Gastroesophageal sphincter (tissue), 3 donors: ENCODE measurements around the gene GNAQ.

ENCODE experiments used
- CTCF ChIP-seq, 4 experiments: fragments of 200-600 bp in 2 of 4; fragments of 450-650 bp in 2 of 4; sonication (generic) in 1 of 4; IDR thresholded peaks; one replicate each; pipeline ENCODE4 v1.5.1; 2017 to 2019; ENCODE audit warnings: antibody characterized with exemption in 4 of 4, mild to moderate bottlenecking in 2 of 4, moderate library complexity in 2 of 4
- EP300 ChIP-seq: sonication (generic); formaldehyde crosslinking; IDR thresholded peaks from one replicate; pipeline ENCODE4 v1.6.1; 2017; ENCODE audit warnings: antibody characterized with exemption, mild to moderate bottlenecking
- POLR2A ChIP-seq, 2 donors: fragments of 450-650 bp; IDR thresholded peaks; one replicate each; pipeline ENCODE4 v1.6.1; 2017; ENCODE audit warnings: antibody characterized with exemption in 2 of 2, mild to moderate bottlenecking in 2 of 2, moderate library complexity in 1 of 2
- POLR2AphosphoS5 ChIP-seq: sonication (generic); formaldehyde crosslinking; IDR thresholded peaks from one replicate; pipeline ENCODE4 v1.6.1; 2017; ENCODE audit warnings: antibody characterized with exemption

GRCh38 chr9:78038620-78039300 lies 7.1 kb upstream of the GNAQ start:
- TF ChIP-seq POLR2A (IDR thresholded peaks at IDR 0.05) = no peak
- no peak for TF ChIP-seq CTCF (IDR thresholded peaks at IDR 0.05)
- no peak for TF ChIP-seq POLR2AphosphoS5
- TF ChIP-seq EP300 = no peak
